ENCODE results near the gene PTPRT. TPM values are rescaled to one million over a fixed set of nuclear protein-coding genes. Genes with fewer than 3 reads are reported as not detected.

Gene PTPRT
- polyA plus RNA-seq, 1 of the 3 experiments (the other 2 are of a cell fraction), result not detected

DNA sequence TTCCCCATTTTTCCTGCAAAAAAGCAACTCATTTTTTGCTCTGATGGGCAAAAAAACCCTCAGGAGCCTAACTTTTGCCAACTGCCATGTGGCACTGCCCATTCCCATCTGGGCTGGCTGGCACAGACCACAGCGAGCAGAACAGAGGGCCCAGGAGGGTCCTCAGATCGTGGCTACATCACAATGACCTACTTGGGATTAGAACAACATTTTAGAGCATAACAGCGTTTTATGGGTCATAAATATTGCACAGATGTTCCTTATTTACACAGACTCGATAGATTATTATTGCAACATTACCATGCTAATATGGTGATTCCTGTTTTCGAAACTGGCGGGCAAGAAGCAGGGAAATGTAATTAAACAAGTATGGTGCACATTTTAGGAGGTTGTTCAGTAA lies 28.0 kb downstream of the PTPRT start (continued):
- TF ChIP-seq ZBTB33 (IDR thresholded peaks at IDR 0.05; ENCODE audit: borderline replicate concordance, low read depth), result no peak

- Histone ChIP-seq H2AFZ (ENCODE audit: low read depth) (no peak overlapping the region), H3K27me3 (ENCODE audit: insufficient read depth) (no peaks in the 10 kb centered on the region), H3K79me2 (ENCODE audit: insufficient read depth) (no peaks in the 10 kb centered on the region), H4K20me1 (ENCODE audit: insufficient read depth) (no peaks in the 10 kb centered on the region), H3K36me3 (replicated peaks in 1 of 2; ENCODE audit: control insufficient read depth in 1 of 2, insufficient read depth in 2 of 2, low read length in 1 of 2) (no peaks in the 10 kb centered on the region), H3K9ac (no peak overlapping the region), H3K27ac (ENCODE audit: low read depth in 2 of 2, low read length in 1 of 2) (no peak overlapping the region), H3K4me3 (ENCODE audit: low read depth in 2 of 2, low read length in 1 of 2) (no peak overlapping the region), H3F3A (replicated peaks; ENCODE audit: insufficient read depth) (no peaks in the 10 kb centered on the region), H3K4me2 (no peak overlapping the region), H3K9me2 (no peaks in the 10 kb centered on the region), H3K4me1 (ENCODE audit: control insufficient read depth in 1 of 2, insufficient read depth in 2 of 2, low read depth in 1 of 2, low read length in 1 of 2) (no peaks in the 10 kb centered on the region), H3K9me3 (no peaks in the 10 kb centered on the region)
- CTCF ChIA-PET, result no interaction called here
- TF ChIP-seq TEAD4 (IDR thresholded peaks at IDR 0.05; ENCODE audit: borderline replicate concordance, insufficient read depth), result no peak
- TF ChIP-seq ELF1 (IDR thresholded peaks at IDR 0.05), result no peak
- TF ChIP-seq RAD21 (IDR thresholded peaks at IDR 0.05; ENCODE audit: low read length), result no peak
- TF ChIP-seq MEF2A (IDR thresholded peaks at IDR 0.05; ENCODE audit: borderline replicate concordance, low read depth), result no peak
- POLR2A ChIA-PET, result no interaction called here
- WGBS (ENCODE audit: low lambda C conversion rate), result 22% methylated on average over 6 of the region's 6 CpGs
- no peak for DNase-seq
Measured at GRCh38 chr20:43160941-43161340, 28.8 kb downstream of the PTPRT start.

DNA sequence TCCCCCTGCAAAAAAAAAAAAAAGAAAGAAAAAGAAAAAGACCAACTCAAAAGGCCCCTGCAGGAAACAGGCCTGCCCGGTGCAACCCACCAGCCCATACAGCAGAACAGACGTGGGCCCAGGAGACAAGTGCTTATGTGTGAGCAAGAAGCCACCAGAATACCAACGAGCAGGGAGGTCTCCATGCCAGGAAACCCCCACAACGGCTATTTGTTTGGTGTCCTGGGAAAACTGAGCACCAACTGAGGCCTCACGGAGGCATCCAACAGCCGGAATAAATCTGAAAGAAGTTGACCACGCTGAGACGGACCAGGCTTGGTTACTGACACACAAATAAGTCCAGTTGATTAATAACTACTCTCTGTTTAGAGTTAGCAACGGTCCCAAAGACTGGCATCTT lies 29.7 kb downstream of the PTPRT start:
- no peak overlapping the region for H2AFZ ChIP-seq (ENCODE audit: low read depth)
- ChIA-PET POLR2A (no interaction called here), CTCF (no interaction called here)
- H3K4me2 ChIP-seq, result no peak overlapping the region
- no peaks in the 10 kb centered on the region for H4K20me1 ChIP-seq (ENCODE audit: insufficient read depth)
- no peaks in the 10 kb centered on the region for H3K9me2 ChIP-seq
- H3K79me2 ChIP-seq (ENCODE audit: insufficient read depth), result no peaks in the 10 kb centered on the region
- H3K9me3 ChIP-seq, result no peaks in the 10 kb centered on the region
- no peaks in the 10 kb centered on the region for H3K36me3 ChIP-seq (replicated peaks in 1 of 2; ENCODE audit: control insufficient read depth in 1 of 2, insufficient read depth in 2 of 2, low read length in 1 of 2)
- no peak for DNase-seq
- no peaks in the 10 kb centered on the region for H3F3A ChIP-seq (replicated peaks; ENCODE audit: insufficient read depth)
- H3K4me1 ChIP-seq (ENCODE audit: control insufficient read depth in 1 of 2, insufficient read depth in 2 of 2, low read depth in 1 of 2, low read length in 1 of 2), result no peaks in the 10 kb centered on the region
- WGBS (ENCODE audit: low lambda C conversion rate), result 40% methylated on average over 9 of the region's 9 CpGs
- no peak overlapping the region for H3K27ac ChIP-seq (ENCODE audit: low read depth in 2 of 2, low read length in 1 of 2)
- H3K4me3 ChIP-seq (ENCODE audit: low read depth in 2 of 2, low read length in 1 of 2), result no peak overlapping the region
- no peaks in the 10 kb centered on the region for H3K27me3 ChIP-seq (ENCODE audit: insufficient read depth)
- no peak overlapping the region for H3K9ac ChIP-seq
- TF ChIP-seq RXRA (IDR thresholded peaks at IDR 0.05; ENCODE audit: borderline replicate concordance, low read depth) (no peak), USF1 (IDR thresholded peaks at IDR 0.05; ENCODE audit: borderline replicate concordance, low read depth) (no peak), TCF12 (IDR thresholded peaks at IDR 0.05) (no peak), EP300 (IDR thresholded peaks at IDR 0.05; ENCODE audit: borderline replicate concordance in 1 of 2, low read depth in 1 of 2, low read length in 1 of 2) (no peak), TAF1 (IDR thresholded peaks at IDR 0.05; ENCODE audit: borderline replicate concordance, low read depth, low read length) (no peak), ZBTB33 (IDR thresholded peaks at IDR 0.05; ENCODE audit: borderline replicate concordance, low read depth) (no peak), MXI1 (IDR thresholded peaks at IDR 0.05; ENCODE audit: low read depth, low read length) (no peak), REST (IDR thresholded peaks at IDR 0.05; ENCODE audit: low read depth, low read length) (no peak), EZH2phosphoT487 (IDR thresholded peaks at IDR 0.05; ENCODE audit: borderline replicate concordance, low read depth) (no peak), NRF1 (IDR thresholded peaks at IDR 0.05; ENCODE audit: low read depth, low read length) (no peak)
- TF ChIP-seq, protein P1, sequence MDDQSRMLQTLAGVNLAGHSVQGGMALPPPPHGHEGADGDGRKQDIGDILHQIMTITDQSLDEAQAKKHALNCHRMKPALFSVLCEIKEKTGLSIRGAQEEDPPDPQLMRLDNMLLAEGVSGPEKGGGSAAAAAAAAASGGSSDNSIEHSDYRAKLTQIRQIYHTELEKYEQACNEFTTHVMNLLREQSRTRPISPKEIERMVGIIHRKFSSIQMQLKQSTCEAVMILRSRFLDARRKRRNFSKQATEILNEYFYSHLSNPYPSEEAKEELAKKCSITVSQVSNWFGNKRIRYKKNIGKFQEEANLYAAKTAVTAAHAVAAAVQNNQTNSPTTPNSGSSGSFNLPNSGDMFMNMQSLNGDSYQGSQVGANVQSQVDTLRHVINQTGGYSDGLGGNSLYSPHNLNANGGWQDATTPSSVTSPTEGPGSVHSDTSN (IDR thresholded peaks at IDR 0.05), result no peak
- TF ChIP-seq, protein P2, sequence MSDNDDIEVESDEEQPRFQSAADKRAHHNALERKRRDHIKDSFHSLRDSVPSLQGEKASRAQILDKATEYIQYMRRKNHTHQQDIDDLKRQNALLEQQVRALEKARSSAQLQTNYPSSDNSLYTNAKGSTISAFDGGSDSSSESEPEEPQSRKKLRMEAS (IDR thresholded peaks at IDR 0.05; ENCODE audit: low read depth), result no peak

Data from SK-N-SH (cell line).